Retina (tissue), 1 donor: Measurements from ENCODE around the gene SHLD1.
"Not testable (repeated sequence)": the region's sequence is repeated elsewhere in the genome, so short reads cannot be mapped to it uniquely, and the experiment has no call there.

ENCODE experiments used
- DNase-seq: peaks from one replicate; pipeline ENCODE4 v3.0.0-alpha.2; 2016

Gene SHLD1

GRCh38 chr20:5737619-5737953 is 12.6 kb upstream of the SHLD1 start:
- peak; percentile 26 for DNase-seq

DNA sequence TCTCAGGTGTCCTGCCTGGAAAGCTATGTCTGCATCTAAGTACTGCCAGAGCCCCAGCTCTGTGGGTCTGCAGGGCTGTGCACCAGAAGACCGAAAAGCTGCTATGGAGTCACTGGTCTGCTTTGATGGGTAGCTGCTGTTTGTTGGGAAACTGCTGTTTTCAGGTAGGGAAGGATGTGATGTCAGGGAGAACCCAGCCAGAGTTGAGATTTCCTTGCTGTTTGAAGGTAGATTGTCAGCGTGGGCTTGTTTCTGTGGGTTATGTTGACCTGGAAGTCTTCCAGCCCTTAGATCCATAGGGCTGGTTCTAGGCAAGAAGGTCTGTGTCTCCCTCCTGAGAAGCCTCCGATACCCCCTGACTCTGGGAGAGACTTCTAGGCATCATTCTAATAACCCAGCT is 12.2 kb upstream of the SHLD1 start:
- DNase-seq: peak; percentile 15

GRCh38 chr20:5740643-5741042 is 9.6 kb upstream of the SHLD1 start:
- DNase-seq: not testable (repeated sequence)

DNA sequence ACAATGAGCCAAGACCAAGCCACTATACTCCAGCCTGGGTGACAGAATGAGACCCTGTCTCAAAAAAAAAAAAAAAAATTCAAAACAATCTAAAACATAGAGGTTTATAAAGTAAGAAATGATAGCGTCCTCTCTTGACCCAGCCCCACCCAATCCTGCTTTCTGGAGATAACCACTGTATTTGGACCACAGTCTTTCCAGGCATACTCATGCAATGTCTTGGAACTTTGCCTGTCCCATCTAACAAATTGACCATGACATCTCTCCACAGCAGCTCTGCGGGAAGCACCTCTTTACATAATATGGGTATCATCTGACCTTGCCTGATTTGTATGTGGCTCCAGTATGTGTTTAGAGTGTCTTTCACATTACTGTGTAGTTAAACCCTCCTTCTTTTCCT is 9.1 kb upstream of the SHLD1 start:
- DNase-seq: peak; percentile 67

DNA sequence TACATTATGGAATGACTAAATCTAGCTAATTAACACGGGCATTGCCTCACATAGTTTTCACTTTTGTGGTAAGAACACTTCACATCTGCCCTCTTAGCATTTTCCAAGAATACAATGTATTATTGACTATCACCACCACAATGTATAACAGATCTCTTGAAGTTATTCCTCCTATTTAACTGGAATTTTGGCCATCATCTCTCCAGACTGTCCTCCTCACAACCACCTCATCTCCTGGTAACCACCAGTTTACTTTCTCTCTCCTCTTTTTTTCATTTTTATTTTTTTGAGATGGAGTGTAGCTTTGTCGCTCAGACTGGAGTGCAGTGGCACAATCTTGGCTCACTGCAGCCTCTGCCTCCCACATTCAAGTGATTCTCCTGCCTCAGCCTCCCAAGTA is 8.2 kb upstream of the SHLD1 start:
- DNase-seq: no peak

GRCh38 chr20:5745416-5746030 is 4.7 kb upstream of the SHLD1 start:
- no peak for DNase-seq

GRCh38 chr20:5746064-5746463 is 4.1 kb upstream of the SHLD1 start:
- DNase-seq: no peak

DNA sequence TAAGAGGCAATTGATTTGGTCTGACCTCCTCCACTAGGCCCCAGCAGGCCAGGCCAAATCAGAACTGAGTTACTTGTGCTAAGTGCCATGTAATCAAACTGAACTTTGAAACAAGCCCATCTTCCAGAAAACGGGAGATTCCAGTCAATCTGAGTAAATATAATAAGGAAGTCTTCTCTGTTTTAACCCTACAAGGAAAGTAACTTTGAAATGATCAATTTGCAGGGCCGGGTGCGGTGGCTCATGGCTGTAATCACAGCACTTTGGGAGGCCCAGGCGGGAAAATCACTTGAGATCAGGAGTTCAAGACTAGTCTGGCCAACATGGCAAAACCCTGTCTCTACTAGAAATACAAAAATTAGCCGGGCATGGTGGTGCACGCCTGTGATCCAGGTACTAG is 2.0 kb upstream of the SHLD1 start:
- no peak for DNase-seq

DNA sequence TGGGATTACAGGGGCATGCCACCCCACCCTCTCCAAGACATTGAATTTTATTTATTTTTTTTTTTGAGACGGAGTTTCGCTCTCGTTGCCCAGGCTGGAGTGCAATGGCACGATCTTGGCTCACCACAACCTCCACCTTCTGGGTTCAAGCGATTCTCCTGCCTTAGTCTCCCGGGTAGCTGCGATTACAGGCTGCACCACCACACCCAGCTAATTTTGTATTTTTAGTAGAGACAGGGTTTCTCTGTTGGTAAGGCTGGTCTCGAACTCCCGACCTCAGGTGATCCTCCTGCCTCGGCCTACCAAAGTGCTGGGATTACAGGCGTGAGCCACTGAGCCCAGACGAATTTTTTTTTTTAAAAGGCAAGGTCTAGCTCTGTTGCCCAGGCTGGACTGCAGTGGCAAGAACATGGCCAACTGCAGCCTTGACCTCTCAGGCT is 669 bp upstream of the SHLD1 start:
- DNase-seq: not testable (repeated sequence)

GRCh38 chr20:5751856-5752255 is 1.7 kb downstream of the SHLD1 start:
- no peak for DNase-seq

DNA sequence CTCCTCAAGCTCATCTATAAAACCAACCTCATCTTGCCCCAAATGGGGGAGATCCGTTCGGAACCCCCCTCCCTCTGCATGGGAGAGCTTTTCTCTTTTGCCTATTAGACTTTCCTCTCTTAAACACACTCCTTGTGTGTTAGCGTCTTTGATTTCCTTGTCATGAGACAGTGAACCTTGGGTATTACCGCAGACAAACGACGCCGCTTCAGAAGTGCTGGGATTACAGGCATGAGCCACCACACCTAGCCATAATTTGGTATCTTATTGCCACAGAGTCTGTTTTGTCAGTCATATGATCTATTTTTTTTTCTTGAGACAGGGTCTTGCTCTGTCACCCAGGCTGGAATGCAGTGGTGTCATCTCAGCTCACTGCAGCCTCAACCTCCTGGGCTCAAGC is 3.6 kb downstream of the SHLD1 start:
- no peak for DNase-seq

DNA sequence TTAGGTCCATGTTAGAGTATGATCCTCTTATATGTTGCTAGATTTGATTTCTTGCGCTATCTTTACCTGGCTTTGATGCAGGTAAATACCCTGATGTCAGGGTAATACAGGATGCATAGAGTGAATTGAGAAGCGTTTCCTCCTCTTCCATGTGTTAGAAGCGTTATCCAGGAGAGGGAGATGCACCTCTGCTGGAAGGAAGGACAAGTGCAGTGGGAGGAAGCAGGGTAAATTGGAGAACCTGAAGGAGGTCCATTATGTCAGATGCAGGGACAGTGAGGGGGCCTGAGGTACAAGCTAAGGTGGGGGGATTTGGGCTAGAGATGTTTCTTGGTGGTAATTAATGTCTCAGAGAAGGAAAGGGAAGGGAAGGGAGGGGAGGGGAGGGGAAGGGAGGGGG is 7.7 kb downstream of the SHLD1 start:
- DNase-seq: no peak

DNA sequence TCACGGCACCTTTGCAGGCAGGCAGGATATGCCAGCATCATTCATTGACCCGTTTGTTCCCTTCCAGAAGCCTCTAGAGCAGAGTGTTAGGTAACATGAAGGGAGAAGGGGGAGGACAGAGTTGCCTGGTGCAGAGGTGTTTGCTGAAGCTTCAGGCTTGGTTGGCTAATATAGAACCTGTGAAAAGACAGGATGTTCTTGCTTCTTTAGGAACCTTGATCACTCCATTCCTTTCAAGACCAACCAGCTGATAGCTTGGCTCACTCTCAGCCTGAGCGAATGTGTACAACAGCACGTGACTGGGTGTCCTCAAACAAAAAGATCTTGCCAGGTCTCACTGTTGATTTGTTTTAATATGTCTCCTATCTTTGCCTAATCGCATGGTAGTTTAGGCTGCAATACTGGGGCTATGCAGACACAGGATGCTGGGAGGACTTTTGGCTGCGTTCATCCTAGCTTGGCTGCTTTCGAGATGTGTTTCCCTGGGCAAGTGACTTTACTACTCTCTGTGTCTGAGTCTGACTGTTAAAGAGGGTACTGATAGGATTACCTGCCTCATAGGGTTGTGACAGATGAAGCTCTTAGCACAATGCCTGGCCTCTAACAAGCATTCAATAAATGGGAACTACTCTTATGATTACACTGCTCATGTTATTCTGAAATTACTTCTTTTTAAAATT is 16.0 kb downstream of the SHLD1 start:
- no peak for DNase-seq

DNA sequence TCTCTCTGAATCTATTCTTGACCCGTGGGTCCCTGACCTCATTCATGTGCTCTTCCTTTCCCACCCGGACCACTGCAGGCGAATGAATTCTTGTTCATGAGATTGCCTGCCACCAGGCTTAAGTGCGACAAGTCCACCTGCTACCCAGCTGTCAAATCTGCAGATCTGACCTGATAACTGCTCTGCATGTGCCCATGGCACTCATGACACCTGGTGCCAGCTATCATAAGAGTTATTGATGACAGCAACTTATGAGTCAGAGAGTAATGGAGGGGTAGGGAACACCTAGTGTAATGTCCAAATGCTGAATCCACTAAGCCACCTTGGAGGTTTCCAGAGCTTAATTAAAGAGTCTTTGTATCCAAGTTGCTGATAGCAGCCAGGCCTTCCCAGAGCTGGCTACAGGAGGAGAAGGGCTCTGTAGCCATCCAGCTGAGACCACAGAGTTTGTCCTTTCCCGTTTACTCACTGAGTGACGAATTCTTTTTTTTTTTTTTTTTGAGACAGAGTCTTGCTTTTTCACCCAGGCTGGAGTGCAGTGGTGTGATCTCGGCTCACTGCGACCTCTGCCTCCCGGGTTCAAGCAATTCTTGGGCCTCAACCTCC is 17.4 kb downstream of the SHLD1 start:
- DNase-seq: no peak

- no peak for DNase-seq
These were observed 20.2 kb downstream of the SHLD1 start for GRCh38 chr20:5770231-5770986.

DNA sequence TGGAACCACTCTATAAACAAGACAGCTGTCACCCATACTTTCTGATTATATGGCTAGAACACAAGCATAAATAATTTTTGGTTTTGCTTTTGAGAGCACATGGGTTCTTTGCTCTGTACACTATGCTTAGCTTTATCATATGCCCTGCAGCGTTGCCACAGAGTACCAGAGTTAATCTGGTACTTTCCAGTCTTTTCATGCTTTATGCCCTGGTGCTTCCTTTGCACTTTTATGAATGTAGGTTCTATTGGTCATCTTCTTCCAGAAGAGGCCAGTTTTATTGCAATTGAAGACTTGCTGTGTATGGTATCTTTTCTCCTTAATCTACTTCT is 20.8 kb downstream of the SHLD1 start:
- no peak for DNase-seq

DNA sequence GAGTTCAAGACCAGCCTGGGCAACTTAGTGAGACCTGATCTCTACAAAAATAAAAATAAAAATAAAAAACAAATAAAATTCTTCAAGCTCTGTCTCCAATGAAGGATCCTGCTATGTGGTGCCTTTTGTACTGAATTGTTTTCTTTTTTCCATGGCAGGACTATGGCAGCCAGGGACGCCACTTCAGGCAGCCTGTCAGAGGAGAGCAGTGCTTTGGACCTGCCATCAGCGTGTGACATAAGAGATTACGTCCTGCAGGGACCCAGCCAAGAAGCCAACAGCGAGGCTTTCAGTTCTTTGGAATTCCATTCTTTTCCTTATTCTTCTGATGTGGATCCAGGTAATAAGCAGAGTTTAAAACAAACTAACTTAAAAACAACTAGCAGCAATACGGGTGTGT is 22.5 kb downstream of the SHLD1 start:
- no peak for DNase-seq

- no peak for DNase-seq
These were observed 23.4 kb downstream of the SHLD1 start for GRCh38 chr20:5773589-5773988.

- no peak for DNase-seq
These were observed 25.9 kb downstream of the SHLD1 start for GRCh38 chr20:5776077-5776476.

DNA sequence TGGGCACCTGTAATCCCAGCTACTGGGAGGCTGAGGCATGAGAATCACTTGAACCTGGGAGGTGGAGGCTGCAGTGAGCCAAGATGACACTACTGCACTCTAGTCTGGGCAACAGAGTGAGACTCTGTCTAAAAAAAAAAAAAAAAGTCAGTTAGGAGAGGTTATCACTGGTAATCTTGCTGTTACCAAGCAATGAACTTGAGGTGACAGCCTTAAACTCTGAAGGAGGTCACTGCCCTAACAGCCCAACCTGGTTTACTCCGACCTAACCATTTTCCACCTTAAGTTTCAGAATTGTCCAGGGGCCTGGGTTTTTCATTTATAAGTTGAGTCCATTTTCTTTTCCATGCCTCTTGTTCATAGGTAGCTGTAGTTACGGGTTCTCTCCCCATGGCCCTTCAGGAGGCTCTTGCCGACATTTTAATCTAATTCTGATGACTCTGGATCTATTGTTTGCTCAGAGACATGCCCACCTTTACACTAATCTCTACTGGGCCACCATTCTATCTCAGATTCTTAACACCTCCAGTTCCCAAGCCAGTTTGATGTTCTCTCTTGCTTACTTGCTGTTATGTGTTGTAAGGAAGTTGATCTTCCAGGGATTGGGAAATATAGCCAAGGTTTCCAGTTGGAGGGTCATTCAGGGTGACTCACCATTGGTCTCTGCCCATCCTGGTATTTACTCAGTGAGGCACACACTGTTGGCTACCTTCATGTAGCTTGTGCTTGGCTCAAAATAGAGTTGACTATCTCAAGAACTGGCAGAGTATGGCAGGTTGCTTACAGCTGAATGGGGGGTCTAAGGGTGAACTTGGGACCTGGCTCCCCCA is 29.1 kb downstream of the SHLD1 start:
- DNase-seq: no peak

- DNase-seq: no peak
These were observed 30.6 kb downstream of the SHLD1 start for GRCh38 chr20:5780846-5781217.

- not testable (repeated sequence) for DNase-seq
These were observed 31.2 kb downstream of the SHLD1 start for GRCh38 chr20:5781367-5781766.
